Right lobe of liver (tissue), 4 donors: ENCODE measurements around the gene TNIK.

ENCODE experiments used
- CTCF ChIP-seq, 4 donors: fragments of 200-600 bp in 3 of 4; fragments of 450-650 bp in 1 of 4; IDR thresholded peaks; one replicate each; pipeline versions ENCODE4 v1.5.1 to v1.8.0; 2016 to 2022; ENCODE audit warnings: antibody characterized with exemption in 4 of 4, mild to moderate bottlenecking in 2 of 4
- POLR2A ChIP-seq: fragments of 450-650 bp; IDR thresholded peaks from one replicate; pipeline ENCODE4 v1.6.1; 2017; ENCODE audit warnings: antibody characterized with exemption, mild to moderate bottlenecking
- donor health status: DM: no; HTN: no; CAD: no.
- donor health status: DM: no; HTN: no; CAD: no.
- donor health status: DM: no; HTN: yes; CAD: no.

- TF ChIP-seq CTCF (IDR thresholded peaks at IDR 0.05) (no peak), POLR2A (no peak)
These were observed 30.6 kb downstream of the TNIK start for GRCh38 chr3:171429635-171430034.
